Activated naive CD8-positive, alpha-beta T cell treated with anti-CD3 and anti-CD28 coated beads, Interleukin-2, amount 50 U/mL, for 24 hours (primary cell): ENCODE data around the gene SPEM3.
A peak's percentile ranks its signal among the peaks of the same experiment; 100 is the strongest.

Experiments used
- ATAC-seq: fragments of 150-1000 bp; cut with Tn5 transposase; one replicate; pipeline ENCODE4 v1.10.0; 2021
- DNase-seq: peaks from one replicate; pipeline ENCODE4 v3.0.0; 2021
- H3K27ac Mint-ChIP-seq: one replicate; pipeline ENCODE4 v1.8.0; 2021; ENCODE audit warnings: mild to moderate bottlenecking, mixed read lengths
- H3K27me3 Mint-ChIP-seq: one replicate; pipeline ENCODE4 v1.8.0; 2021; ENCODE audit warnings: mixed read lengths
- H3K36me3 Mint-ChIP-seq: one replicate; pipeline ENCODE4 v1.8.0; 2021; ENCODE audit warnings: low read depth, mixed read lengths
- H3K4me1 Mint-ChIP-seq: one replicate; pipeline ENCODE4 v1.8.0; 2021; ENCODE audit warnings: mixed read lengths
- H3K4me3 Mint-ChIP-seq: one replicate; pipeline ENCODE4 v1.8.0; 2021; ENCODE audit warnings: mild to moderate bottlenecking, moderate library complexity, mixed read lengths
- H3K9me3 Mint-ChIP-seq: one replicate; pipeline ENCODE4 v1.8.0; 2021; ENCODE audit warnings: mixed read lengths

The SPEM3 gene

GRCh38 chr17:7425316-7425715 lies 3.3 kb upstream of the SPEM3 start, which contains the start of gene SPEM2:
Gene SPEM2, plus strand, starts transcription at chr17:7425616. Its CDS starts 73 bp downstream, at chr17:7425689.
- ATAC-seq (no peak), DNase-seq (no peak)
- no peak within 1 kb of the TSS for H3K4me3 Mint-ChIP-seq
- no peaks in the 10 kb centered on the region for H3K4me1 Mint-ChIP-seq
- H3K36me3 Mint-ChIP-seq: no peaks in the 10 kb centered on the region
- H3K27ac Mint-ChIP-seq: no peak within 1 kb of the TSS
- H3K27me3 Mint-ChIP-seq: no peaks in the 10 kb centered on the region
- H3K9me3 Mint-ChIP-seq: no peaks in the 10 kb centered on the region

- Mint-ChIP-seq H3K4me1 (no peaks in the 10 kb centered on the region), H3K27ac (no peak overlapping the region), H3K27me3 (no peaks in the 10 kb centered on the region), H3K4me3 (no peak overlapping the region), H3K36me3 (no peaks in the 10 kb centered on the region), H3K9me3 (no peaks in the 10 kb centered on the region)
- no peak for DNase-seq
- ATAC-seq: no peak
Measured at GRCh38 chr17:7425756-7426155, 2.9 kb upstream of the SPEM3 start.

GRCh38 chr17:7426203-7426863 lies 2.3 kb upstream of the SPEM3 start:
- no peaks in the 10 kb centered on the region for H3K9me3 Mint-ChIP-seq
- no peak overlapping the region for H3K27ac Mint-ChIP-seq
- no peaks in the 10 kb centered on the region for H3K36me3 Mint-ChIP-seq
- H3K4me1 Mint-ChIP-seq: no peaks in the 10 kb centered on the region
- ATAC-seq (no peak), DNase-seq (no peak)
- no peak overlapping the region for H3K4me3 Mint-ChIP-seq
- no peaks in the 10 kb centered on the region for H3K27me3 Mint-ChIP-seq

- H3K4me3 Mint-ChIP-seq: no peak overlapping the region
- H3K27me3 Mint-ChIP-seq: no peaks in the 10 kb centered on the region
- no peaks in the 10 kb centered on the region for H3K4me1 Mint-ChIP-seq
- ATAC-seq (no peak), DNase-seq (no peak)
- H3K27ac Mint-ChIP-seq: no peak overlapping the region
- no peaks in the 10 kb centered on the region for H3K36me3 Mint-ChIP-seq
- H3K9me3 Mint-ChIP-seq: no peaks in the 10 kb centered on the region
Measured at GRCh38 chr17:7426896-7427489, 1.7 kb upstream of the SPEM3 start.

GRCh38 chr17:7427549-7427948 lies 1.1 kb upstream of the SPEM3 start:
- no peak for ATAC-seq
- Mint-ChIP-seq H3K27me3 (no peaks in the 10 kb centered on the region), H3K4me1 (no peaks in the 10 kb centered on the region), H3K36me3 (no peaks in the 10 kb centered on the region), H3K4me3 (no peak overlapping the region), H3K27ac (no peak overlapping the region), H3K9me3 (no peaks in the 10 kb centered on the region)
- no peak for DNase-seq

- no peaks in the 10 kb centered on the region for H3K36me3 Mint-ChIP-seq
- no peaks in the 10 kb centered on the region for H3K4me1 Mint-ChIP-seq
- no peaks in the 10 kb centered on the region for H3K9me3 Mint-ChIP-seq
- H3K27me3 Mint-ChIP-seq: no peaks in the 10 kb centered on the region
- DNase-seq: no peak
- no peak overlapping the region for H3K27ac Mint-ChIP-seq
- no peak for ATAC-seq
- H3K4me3 Mint-ChIP-seq: no peak overlapping the region
Measured at GRCh38 chr17:7429722-7430121, 1.1 kb downstream of the SPEM3 start.

GRCh38 chr17:7431231-7431630 lies 2.6 kb downstream of the SPEM3 start:
- no peak for DNase-seq
- Mint-ChIP-seq H3K27me3 (no peaks in the 10 kb centered on the region), H3K4me1 (peaks cover 10% of the 10 kb centered on the region), H3K4me3 (no peak overlapping the region), H3K36me3 (no peaks in the 10 kb centered on the region), H3K9me3 (no peaks in the 10 kb centered on the region), H3K27ac (no peak overlapping the region)
- no peak for ATAC-seq

- Mint-ChIP-seq H3K27me3 (no peaks in the 10 kb centered on the region), H3K27ac (no peak overlapping the region), H3K4me3 (no peak overlapping the region), H3K9me3 (no peaks in the 10 kb centered on the region), H3K4me1 (peaks cover 17% of the 10 kb centered on the region), H3K36me3 (no peaks in the 10 kb centered on the region)
- DNase-seq: no peak
- ATAC-seq: no peak
Measured at GRCh38 chr17:7432296-7432695, 3.6 kb downstream of the SPEM3 start.

- peak overlapping the region; percentile 95 for H3K27ac Mint-ChIP-seq
- H3K9me3 Mint-ChIP-seq: no peaks in the 10 kb centered on the region
Measured at GRCh38 chr17:7435676-7436555, 7.3 kb downstream of the SPEM3 start.

GRCh38 chr17:7436556-7437368 lies 8.1 kb downstream of the SPEM3 start:
- H3K9me3 Mint-ChIP-seq: no peaks in the 10 kb centered on the region

More at GRCh38 chr17:7435676-7436555, 7.3 kb downstream of the SPEM3 start:
- H3K36me3 Mint-ChIP-seq: peaks cover 4% of the 10 kb centered on the region
- DNase-seq (peak; percentile 65), ATAC-seq (peak; percentile 25)
- H3K4me3 Mint-ChIP-seq: peak overlapping the region; percentile 91
- H3K4me1 Mint-ChIP-seq: peaks cover 44% of the 10 kb centered on the region
- H3K27me3 Mint-ChIP-seq: peaks cover 23% of the 10 kb centered on the region

GRCh38 chr17:7437369-7437863 lies 8.8 kb downstream of the SPEM3 start:
- Mint-ChIP-seq H3K4me1 (peaks cover 46% of the 10 kb centered on the region), H3K27ac (no peak overlapping the region), H3K4me3 (peak overlapping the region; percentile 91), H3K36me3 (peaks cover 4% of the 10 kb centered on the region), H3K27me3 (peaks cover 34% of the 10 kb centered on the region), H3K9me3 (no peaks in the 10 kb centered on the region)
- DNase-seq (no peak), ATAC-seq (no peak)

More at GRCh38 chr17:7436556-7437368, 8.1 kb downstream of the SPEM3 start:
- DNase-seq (peak; percentile 84), ATAC-seq (peak; percentile 77)
- peak overlapping the region; percentile 95 for H3K27ac Mint-ChIP-seq
- peaks cover 30% of the 10 kb centered on the region for H3K27me3 Mint-ChIP-seq
- peaks cover 4% of the 10 kb centered on the region for H3K36me3 Mint-ChIP-seq
- peak overlapping the region; percentile 91 for H3K4me3 Mint-ChIP-seq
- H3K4me1 Mint-ChIP-seq: peaks cover 46% of the 10 kb centered on the region

GRCh38 chr17:7437950-7438614 lies 9.4 kb downstream of the SPEM3 start:
- ATAC-seq: no peak
- peaks cover 46% of the 10 kb centered on the region for H3K4me1 Mint-ChIP-seq

GRCh38 chr17:7438656-7439460 lies 10.2 kb downstream of the SPEM3 start:
- DNase-seq: no peak
- Mint-ChIP-seq H3K9me3 (no peaks in the 10 kb centered on the region), H3K4me3 (peak overlapping the region; percentile 73), H3K27me3 (peaks cover 45% of the 10 kb centered on the region), H3K27ac (no peak overlapping the region), H3K36me3 (peaks cover 4% of the 10 kb centered on the region), H3K4me1 (peaks cover 46% of the 10 kb centered on the region)
- no peak for ATAC-seq

More at GRCh38 chr17:7437950-7438614, 9.4 kb downstream of the SPEM3 start:
- H3K36me3 Mint-ChIP-seq: peaks cover 4% of the 10 kb centered on the region
- peak overlapping the region; percentile 73 for H3K4me3 Mint-ChIP-seq
- H3K27ac Mint-ChIP-seq: no peak overlapping the region
- DNase-seq: peak; percentile 79
- H3K9me3 Mint-ChIP-seq: no peaks in the 10 kb centered on the region
- H3K27me3 Mint-ChIP-seq: peaks cover 39% of the 10 kb centered on the region
